Heart left ventricle (tissue), 16 donors: ENCODE results near the gene PEX1. TPM values are rescaled to one million over a fixed set of nuclear protein-coding genes. Genes with fewer than 3 reads are reported as not detected.
"Not testable (repeated sequence)": the region's sequence is repeated elsewhere in the genome, so short reads cannot be mapped to it uniquely, and the experiment has no call there.

Experiments used
- ATAC-seq, 4 donors: fragments of 200-7000 bp; cut with Tn5 transposase; one replicate each; pipeline ENCODE4 v1.9.1; 2020 to 2022; ENCODE audit warnings: moderate library complexity in 4 of 4, mild to moderate bottlenecking in 3 of 4, moderate number of reproducible peaks in 1 of 4
- DNase-seq, 5 donors: peaks; one replicate each; pipeline ENCODE4 v3.0.0-alpha.2; 2020
- H3K27ac ChIP-seq, 12 donors: fragments of 200-600 bp; sonication (generic) in 4 of 12; one replicate each; pipeline versions ENCODE4 v1.5.0 to v1.8.0; 2016 to 2022; ENCODE audit warnings: mild to moderate bottlenecking in 2 of 12
- H3K27me3 ChIP-seq, 9 donors: fragments of 200-600 bp; sonication (generic) in 2 of 9; one replicate each; pipeline versions ENCODE4 v1.5.1 to v1.8.0; 2016 to 2022; ENCODE audit warnings: mild to moderate bottlenecking in 3 of 9
- H3K36me3 ChIP-seq, 9 donors: fragments of 200-600 bp; sonication (generic) in 2 of 9; one replicate each; pipeline versions ENCODE4 v1.5.0 to v1.8.0; 2018 to 2022; ENCODE audit warnings: mild to moderate bottlenecking in 2 of 9
- H3K4me1 ChIP-seq, 12 donors: fragments of 200-600 bp; sonication (generic) in 4 of 12; one replicate each; pipeline versions ENCODE4 v1.5.0 to v1.8.0; 2016 to 2022; ENCODE audit warnings: mild to moderate bottlenecking in 3 of 12
- H3K4me3 ChIP-seq, 12 donors: fragments of 200-600 bp; sonication (generic) in 4 of 12; one replicate each; pipeline versions ENCODE4 v1.5.0 to v1.8.0; 2017 to 2022; ENCODE audit warnings: mild to moderate bottlenecking in 9 of 12, moderate library complexity in 4 of 12
- H3K9me3 ChIP-seq, 12 donors: fragments of 200-600 bp; sonication (generic) in 4 of 12; one replicate each; pipeline versions ENCODE4 v1.5.0 to v1.8.0; 2016 to 2022; ENCODE audit warnings: mild to moderate bottlenecking in 1 of 12
- POLR2A ChIP-seq, 2 donors: fragments of 450-650 bp; IDR thresholded peaks; one replicate each; pipeline ENCODE4 v1.6.1; 2017; ENCODE audit warnings: antibody characterized with exemption in 2 of 2, mild to moderate bottlenecking in 2 of 2, moderate library complexity in 2 of 2
- WGBS, 4 donors: extraction: QIAGEN DNeasy Blood & Tissue Kit in 2 of 4; methylation state at CpG; one replicate each; pipeline versions ENCODE4 v1.1.5 to v1.1.7; 2013 to 2018; 5-methylcytosine and 5-hydroxymethylcytosine counted together
- intact Hi-C, 10 donors: fragments of 100-400 bp; cut with DNase I; formaldehyde crosslinking; loops; one replicate each; pipeline versions ENCODE4 v1.11.1 to v1.14.2; 2022
- polyA plus RNA-seq, 2 donors: library from polyadenylated mRNA; stranded (reverse); fragments of 200-250 nt; gene quantifications; one replicate each; pipeline ENCODE4 v1.2.3, GENCODE V29; 2013
- total RNA-seq, 9 donors: library from RNA; depleted of rRNA in 2 of 9; stranded (reverse); fragments of >200 nt in 2 of 9; fragmentation: NEBNext Ultra II Directional in 3 of 9; extraction: Animal tissue kit (Norgen Biotek cat#: 25700) in 3 of 9; gene quantifications; one replicate each; pipeline versions ENCODE4 v1.1.0 to v1.2.4, GENCODE V29; 2016 to 2023
- TF ChIP-seq, protein P1 (sequence below), 12 donors: fragments of 200-600 bp; sonication (generic) in 4 of 12; IDR thresholded peaks; one replicate each; pipeline versions ENCODE4 v1.5.0 to v1.8.0; 2018 to 2022; ENCODE audit warnings: antibody characterized with exemption in 12 of 12, mild to moderate bottlenecking in 5 of 12
- donor health status: ischemic (EF 13 %, LVEDD 7.1; RV severe dilation, severe dysfunction).
- donor health status: healthy with polysubstance abuse.
- donor health status: DM: no; HTN: yes; CAD: no.
- donor health status: DM: no; HTN: no; CAD: no.
- donor health status: ischemic (EF 25% LVEDD 6.9; RV normal size, moderate dysfunction).
- donor health status: ischemic (EF 25% LVEDD 5.7; RV mildly dilated, moderate dysfunction).
- donor health status: healthy.
- donor health status: DM: yes; HTN: yes; CAD: no.
- donor health status: ischemic (EF 35%, LVEDD 5.7; RV mildly dilated, moderate dysfunction).
- donor health status: nonischemic (EF 11% LVEDD 7.7; RV severe dilation, severe dysfunction).
- donor health status: DM: yes; HTN: yes; CAD: no.
- donor health status: PGD.
- donor health status: ischemic (EF 29% LVEDD 5.4; RV normal size, mild dysfunction).
- donor health status: nonischemic (EF 23%, LVEDD 6.1; RV moderate dilation, normal function).

Gene PEX1
- total and polyA plus RNA-seq, 11 donors: 4.8 to 19.9 (median 15.0) TPM

DNA sequence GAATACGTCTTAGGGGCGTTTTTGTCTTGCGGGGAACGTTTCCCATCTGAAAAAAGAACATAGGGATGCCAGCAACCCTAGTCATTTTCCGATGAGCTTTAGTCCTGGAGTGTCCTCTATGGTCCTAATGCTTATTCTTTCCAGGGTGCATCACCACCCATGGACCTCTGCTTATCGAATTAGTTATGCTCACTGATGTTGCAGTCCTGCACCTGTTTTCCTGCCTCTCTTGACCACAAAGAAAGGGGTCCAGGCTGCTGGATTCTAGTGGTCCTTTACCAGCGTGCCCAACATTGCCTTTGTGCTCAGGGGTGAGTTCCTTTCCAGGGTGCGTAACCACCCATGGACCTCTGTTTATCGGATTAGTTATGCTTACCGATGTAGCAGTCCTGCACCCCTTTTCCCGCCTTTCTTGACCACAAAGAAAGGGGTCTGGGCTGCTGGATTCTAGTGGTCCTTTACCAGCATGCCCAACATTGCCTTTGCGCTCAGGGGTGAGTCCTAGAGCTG lies 53.0 kb downstream of the PEX1 start:
- H3K27ac ChIP-seq, H3K4me3 ChIP-seq, H3K9me3 ChIP-seq, H3K4me1 ChIP-seq, intact Hi-C loops, H3K27me3 ChIP-seq, DNase-seq, ATAC-seq: not testable (repeated sequence)
- WGBS, 4 donors: 91 to 95% (median 93%) methylated on average over 12 of the region's 12 CpGs
- H3K36me3 ChIP-seq: peaks cover 0 to 45% (median 20%) of the 10 kb centered on the region in 9 donors

GRCh38 chr7:92473989-92474388 lies 54.3 kb downstream of the PEX1 start:
- H3K36me3 ChIP-seq: peaks cover 0 to 45% (median 20%) of the 10 kb centered on the region in 9 donors
- DNase-seq, ATAC-seq, H3K27ac ChIP-seq, intact Hi-C loops, H3K4me1 ChIP-seq, H3K4me3 ChIP-seq, H3K9me3 ChIP-seq, H3K27me3 ChIP-seq: not testable (repeated sequence)
- 88 to 91% (median 89%) methylated on average over 10 of the region's 10 CpGs for WGBS, 4 donors

DNA sequence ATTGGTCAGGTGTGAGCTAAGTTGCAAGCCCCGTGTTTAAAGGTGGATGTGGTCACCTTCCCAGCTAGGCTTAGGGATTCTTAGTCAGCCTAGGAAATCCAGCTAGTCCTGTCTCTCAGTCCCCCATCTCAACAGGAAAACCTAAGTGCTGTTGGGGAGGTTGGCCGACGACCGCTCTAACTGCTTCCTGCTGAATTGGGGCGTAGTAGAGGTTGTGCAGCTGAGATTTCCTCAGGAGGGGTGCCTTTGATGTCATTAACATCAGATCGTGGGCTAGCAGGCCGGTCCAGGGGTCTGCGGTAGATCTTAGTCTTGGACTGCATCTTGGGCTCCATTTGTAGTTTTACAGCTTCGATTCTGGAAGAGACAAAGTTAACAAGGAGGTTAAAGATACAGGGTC lies 59.7 kb downstream of the PEX1 start:
- H3K9me3 ChIP-seq, H3K4me1 ChIP-seq, DNase-seq, ATAC-seq, H3K4me3 ChIP-seq, H3K27me3 ChIP-seq, H3K27ac ChIP-seq, intact Hi-C loops: not testable (repeated sequence)
- 96 to 98% (median 97%) methylated on average over 7 to 9 of the region's 9 CpGs for WGBS, 4 donors
- H3K36me3 ChIP-seq: peaks cover 0 to 58% (median 25%) of the 10 kb centered on the region in 9 donors

GRCh38 chr7:92466682-92467081 lies 61.6 kb downstream of the PEX1 start:
- no peak for ATAC-seq
- intact Hi-C loops: no loop called here

DNA sequence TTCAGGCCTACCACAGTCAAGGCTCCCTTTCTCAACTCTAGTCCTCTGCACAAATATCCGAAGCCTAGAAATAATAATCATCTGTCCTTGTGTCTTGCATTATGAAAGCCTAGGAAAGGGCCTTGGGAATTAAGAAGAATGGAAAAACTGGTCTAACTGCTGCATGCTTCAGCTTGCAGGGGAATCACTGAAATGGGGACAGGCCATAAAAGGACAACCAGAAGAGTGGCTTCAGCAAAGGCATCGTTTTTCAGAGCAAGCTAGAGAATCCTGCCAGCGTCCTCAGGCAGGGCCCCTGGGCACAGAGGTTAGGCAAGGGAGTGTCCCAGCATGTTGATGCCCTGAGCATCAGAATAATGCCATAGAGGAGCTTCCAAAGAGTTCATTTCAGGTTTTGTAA lies 63.8 kb downstream of the PEX1 start:
- H3K4me1 ChIP-seq: no peaks in the 10 kb centered on the region
- no peak overlapping the region for H3K4me3 ChIP-seq
- TF ChIP-seq, protein P1, sequence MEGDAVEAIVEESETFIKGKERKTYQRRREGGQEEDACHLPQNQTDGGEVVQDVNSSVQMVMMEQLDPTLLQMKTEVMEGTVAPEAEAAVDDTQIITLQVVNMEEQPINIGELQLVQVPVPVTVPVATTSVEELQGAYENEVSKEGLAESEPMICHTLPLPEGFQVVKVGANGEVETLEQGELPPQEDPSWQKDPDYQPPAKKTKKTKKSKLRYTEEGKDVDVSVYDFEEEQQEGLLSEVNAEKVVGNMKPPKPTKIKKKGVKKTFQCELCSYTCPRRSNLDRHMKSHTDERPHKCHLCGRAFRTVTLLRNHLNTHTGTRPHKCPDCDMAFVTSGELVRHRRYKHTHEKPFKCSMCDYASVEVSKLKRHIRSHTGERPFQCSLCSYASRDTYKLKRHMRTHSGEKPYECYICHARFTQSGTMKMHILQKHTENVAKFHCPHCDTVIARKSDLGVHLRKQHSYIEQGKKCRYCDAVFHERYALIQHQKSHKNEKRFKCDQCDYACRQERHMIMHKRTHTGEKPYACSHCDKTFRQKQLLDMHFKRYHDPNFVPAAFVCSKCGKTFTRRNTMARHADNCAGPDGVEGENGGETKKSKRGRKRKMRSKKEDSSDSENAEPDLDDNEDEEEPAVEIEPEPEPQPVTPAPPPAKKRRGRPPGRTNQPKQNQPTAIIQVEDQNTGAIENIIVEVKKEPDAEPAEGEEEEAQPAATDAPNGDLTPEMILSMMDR (IDR thresholded peaks at IDR 0.05): no peak
- TF ChIP-seq POLR2A (IDR thresholded peaks at IDR 0.05): no peak
- H3K36me3 ChIP-seq: peaks cover 0 to 58% (median 37%) of the 10 kb centered on the region in 9 donors
- H3K9me3 ChIP-seq: no peaks in the 10 kb centered on the region
- no peaks in the 10 kb centered on the region for H3K27me3 ChIP-seq
- intact Hi-C loops: no loop called here
- H3K27ac ChIP-seq: no peak overlapping the region
- ATAC-seq (no peak), DNase-seq (no peak)
- whole genome bisulfite sequencing, 4 donors: 70 to 84% (median 82%) methylated on average over 3 of the region's 3 CpGs

More at GRCh38 chr7:92466682-92467081, 61.6 kb downstream of the PEX1 start:
- peaks cover 0 to 58% (median 36%) of the 10 kb centered on the region in 9 donors for H3K36me3 ChIP-seq
- TF ChIP-seq POLR2A (IDR thresholded peaks at IDR 0.05): no peak
- TF ChIP-seq, protein P1 (IDR thresholded peaks at IDR 0.05): no peak
- no peak overlapping the region for H3K27ac ChIP-seq
- WGBS, 4 donors: 73 to 90% (median 85%) methylated on average over 2 of the region's 2 CpGs
- DNase-seq: no peak
- H3K4me3 ChIP-seq: no peak overlapping the region
- no peaks in the 10 kb centered on the region for H3K27me3 ChIP-seq
- no peaks in the 10 kb centered on the region for H3K9me3 ChIP-seq
- no peaks in the 10 kb centered on the region for H3K4me1 ChIP-seq

- Histone ChIP-seq H3K4me1 (no peaks in the 10 kb centered on the region), H3K9me3 (no peaks in the 10 kb centered on the region), H3K27ac (no peak overlapping the region), H3K4me3 (no peak overlapping the region), H3K27me3 (no peaks in the 10 kb centered on the region), H3K36me3 (peaks cover 0 to 61% (median 45%) of the 10 kb centered on the region in 9 donors)
- no peak for ATAC-seq
- no peak for TF ChIP-seq POLR2A (IDR thresholded peaks at IDR 0.05)
- TF ChIP-seq, protein P1 (IDR thresholded peaks at IDR 0.05): no peak
- intact Hi-C loops: no loop called here
- no peak for DNase-seq
- 93 to 95% (median 94%) methylated on average over 3 of the region's 3 CpGs for WGBS, 4 donors
These were observed 65.8 kb downstream of the PEX1 start for GRCh38 chr7:92462560-92462959.
